ENCODE results near the gene ZIC1.

- TF ChIP-seq CTCF (conservative IDR thresholded peaks at IDR 0.05; ENCODE audit: low read depth, low read length) (no peak), MAFK (IDR thresholded peaks at IDR 0.05; ENCODE audit: low read depth, low read length) (no peak), SMC3 (IDR thresholded peaks at IDR 0.05; ENCODE audit: low read depth, low read length) (no peak), POLR2A (IDR thresholded peaks at IDR 0.05; ENCODE audit: low read depth, low read length) (no peak), RAD21 (IDR thresholded peaks at IDR 0.05; ENCODE audit: low read length) (no peak), FOS (IDR thresholded peaks at IDR 0.05; ENCODE audit: low read depth, low read length) (no peak), CHD1 (IDR thresholded peaks at IDR 0.05; ENCODE audit: low read depth, low read length) (no peak)
These were observed 12.5 kb upstream of the ZIC1 start for GRCh38 chr3:147396712-147397046.

Measured in IMR-90 (cell line).